GM18517 (cell line): ENCODE results near the gene ABCA7.
"Not testable (repeated sequence)": the region's sequence is repeated elsewhere in the genome, so short reads cannot be mapped to it uniquely, and the experiment has no call there.

Experiments
- ATAC-seq: cut with Tn5 transposase; IDR thresholded peaks from one replicate; pipeline ENCODE4 v1.9.1; 2021; ENCODE audit warnings: mild to moderate bottlenecking, moderate library complexity; ENCODE audit not compliant: unreplicated experiment

ABCA7 gene

GRCh38 chr19:1017115-1017905 lies 22.6 kb upstream of the ABCA7 start:
- no peak for ATAC-seq

GRCh38 chr19:1017906-1018305 lies 22.0 kb upstream of the ABCA7 start:
- no peak for ATAC-seq

DNA sequence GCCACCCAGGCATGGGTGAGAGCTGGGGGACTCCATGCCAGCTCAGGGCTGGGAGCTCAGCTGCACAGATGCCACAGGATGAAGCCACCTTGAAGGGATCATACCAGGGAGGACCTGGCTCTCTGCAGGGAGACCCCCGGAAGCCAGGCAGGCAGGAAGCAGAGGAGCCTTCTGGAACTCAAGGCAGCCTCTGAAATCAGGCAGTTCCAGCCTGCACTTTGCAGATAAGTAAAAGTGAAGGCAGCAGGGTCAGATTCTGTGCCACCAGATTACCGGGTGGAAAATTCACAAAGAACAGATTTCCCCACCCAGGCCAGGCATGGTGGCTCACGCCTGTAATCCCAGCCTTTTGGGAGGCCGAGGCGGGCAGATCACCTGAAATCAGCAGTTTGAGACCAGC lies 21.5 kb upstream of the ABCA7 start:
- ATAC-seq: no peak

- no peak for ATAC-seq
Measured at GRCh38 chr19:1018932-1019615, 20.8 kb upstream of the ABCA7 start.

GRCh38 chr19:1019616-1019961 lies 20.3 kb upstream of the ABCA7 start:
- ATAC-seq: no peak

GRCh38 chr19:1019980-1020867 lies 19.7 kb upstream of the ABCA7 start:
- ATAC-seq: no peak

GRCh38 chr19:1020868-1021425 lies 19.0 kb upstream of the ABCA7 start, which contains the start of gene TMEM259:
Gene TMEM259, minus strand, starts transcription at chr19:1021123. Its CDS starts 127 bp downstream, at chr19:1020996.
- ATAC-seq: peak; percentile 75

DNA sequence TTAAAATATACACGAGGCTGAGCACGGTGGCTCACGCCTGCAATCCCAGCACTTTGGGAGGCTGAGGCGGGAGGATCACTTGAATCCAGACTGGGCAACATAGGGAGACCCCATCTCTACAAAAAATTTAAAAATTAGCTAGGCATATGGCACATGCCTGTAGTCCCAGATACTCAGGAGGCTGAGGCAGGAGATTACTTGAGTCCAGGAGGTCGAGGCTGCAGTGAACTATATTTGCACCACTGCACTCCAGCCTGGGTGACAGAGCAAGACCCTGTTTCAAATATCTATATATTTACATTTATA lies 16.1 kb upstream of the ABCA7 start:
- ATAC-seq: not testable (repeated sequence)

- ATAC-seq: not testable (repeated sequence)
Measured at GRCh38 chr19:1025080-1025479, 14.8 kb upstream of the ABCA7 start.

DNA sequence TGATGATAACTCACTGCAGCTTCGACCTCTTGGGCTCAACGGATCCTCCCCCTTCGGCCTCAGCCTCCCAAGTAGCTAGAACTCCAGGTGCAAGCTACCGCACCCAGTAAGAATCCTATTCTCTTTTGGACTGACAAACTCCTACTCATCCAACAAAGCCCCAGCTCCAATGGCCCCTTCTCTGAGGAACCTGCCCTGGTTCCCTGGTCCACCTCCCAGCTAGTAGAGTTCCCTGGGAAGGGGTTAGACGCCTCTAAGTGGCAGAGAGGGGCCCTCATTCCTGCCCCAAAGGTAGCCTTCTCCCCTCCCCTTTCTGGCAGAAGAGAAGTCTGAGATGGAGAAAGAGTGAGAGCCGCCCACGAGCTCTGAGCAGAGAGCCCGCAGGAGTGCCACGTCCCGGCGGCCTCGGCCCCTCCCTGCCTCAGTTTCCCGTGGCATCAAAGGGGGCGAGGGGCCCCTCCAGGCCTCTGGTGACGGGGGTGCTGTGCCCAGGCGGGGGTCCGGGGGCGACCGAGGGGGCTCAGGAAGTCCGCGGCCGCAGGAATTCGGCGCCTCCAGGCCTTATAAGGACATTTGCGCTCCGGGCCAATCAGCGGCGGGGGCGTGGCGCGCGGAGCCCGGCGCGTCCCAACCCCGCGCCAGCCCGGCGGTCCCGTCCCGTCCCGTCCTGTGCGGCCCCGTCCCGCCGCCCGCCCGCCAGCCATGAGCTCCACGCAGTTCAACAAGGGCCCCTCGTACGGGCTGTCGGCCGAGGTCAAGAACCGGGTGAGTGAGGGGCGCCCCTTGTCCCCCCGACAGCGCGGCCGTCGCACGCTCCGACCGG lies 13.7 kb upstream of the ABCA7 start, which contains the start of gene CNN2:
Gene CNN2, plus strand, starts transcription at position 649 of the 823 bp plus-strand sequence. Its CDS starts 54 bp downstream, at position 703.
- no peak for ATAC-seq

DNA sequence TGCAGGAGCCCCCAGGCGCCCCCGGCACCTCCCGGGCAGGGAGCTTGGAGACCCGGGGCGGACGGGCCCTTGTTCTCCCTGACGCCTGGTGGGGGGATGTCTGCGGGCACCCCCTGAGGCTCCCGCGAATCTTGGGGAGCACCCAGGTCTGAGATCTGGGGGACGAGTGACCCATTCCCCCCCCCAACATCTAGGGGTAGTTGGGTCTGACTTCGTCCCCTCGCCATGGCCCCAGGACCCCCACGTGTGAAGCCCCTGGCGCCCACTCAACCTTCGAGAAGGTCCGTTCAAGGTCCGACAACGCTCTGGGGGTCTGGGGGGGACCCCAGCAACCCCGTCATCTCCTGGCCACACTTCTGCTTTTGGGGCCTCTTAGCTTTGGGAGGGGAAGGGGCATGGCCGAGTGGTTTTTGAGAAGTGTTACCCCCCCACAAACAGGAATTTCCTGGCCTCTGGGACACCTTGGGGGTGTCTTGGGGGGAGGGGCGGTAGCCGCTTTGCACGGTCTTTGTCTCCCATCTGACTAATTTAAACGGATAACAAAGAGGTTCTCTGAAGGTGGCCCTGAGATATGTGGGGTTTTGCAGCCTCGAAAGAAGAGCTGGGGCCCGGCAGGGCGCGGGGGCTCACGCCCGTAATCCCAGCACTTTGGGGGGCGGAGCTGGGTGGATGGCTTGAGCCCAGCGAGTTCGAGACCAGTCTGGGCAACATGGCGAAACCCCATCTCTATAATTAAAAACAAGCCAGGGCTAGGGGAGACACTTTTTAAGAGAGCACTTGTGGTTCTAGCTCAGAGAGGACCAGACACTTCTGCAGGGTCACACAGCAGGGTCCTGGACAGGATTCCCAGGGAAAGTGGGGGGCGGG lies 12.9 kb upstream of the ABCA7 start:
- no peak for ATAC-seq

- ATAC-seq: no peak
Measured at GRCh38 chr19:1027650-1028061, 12.3 kb upstream of the ABCA7 start.

DNA sequence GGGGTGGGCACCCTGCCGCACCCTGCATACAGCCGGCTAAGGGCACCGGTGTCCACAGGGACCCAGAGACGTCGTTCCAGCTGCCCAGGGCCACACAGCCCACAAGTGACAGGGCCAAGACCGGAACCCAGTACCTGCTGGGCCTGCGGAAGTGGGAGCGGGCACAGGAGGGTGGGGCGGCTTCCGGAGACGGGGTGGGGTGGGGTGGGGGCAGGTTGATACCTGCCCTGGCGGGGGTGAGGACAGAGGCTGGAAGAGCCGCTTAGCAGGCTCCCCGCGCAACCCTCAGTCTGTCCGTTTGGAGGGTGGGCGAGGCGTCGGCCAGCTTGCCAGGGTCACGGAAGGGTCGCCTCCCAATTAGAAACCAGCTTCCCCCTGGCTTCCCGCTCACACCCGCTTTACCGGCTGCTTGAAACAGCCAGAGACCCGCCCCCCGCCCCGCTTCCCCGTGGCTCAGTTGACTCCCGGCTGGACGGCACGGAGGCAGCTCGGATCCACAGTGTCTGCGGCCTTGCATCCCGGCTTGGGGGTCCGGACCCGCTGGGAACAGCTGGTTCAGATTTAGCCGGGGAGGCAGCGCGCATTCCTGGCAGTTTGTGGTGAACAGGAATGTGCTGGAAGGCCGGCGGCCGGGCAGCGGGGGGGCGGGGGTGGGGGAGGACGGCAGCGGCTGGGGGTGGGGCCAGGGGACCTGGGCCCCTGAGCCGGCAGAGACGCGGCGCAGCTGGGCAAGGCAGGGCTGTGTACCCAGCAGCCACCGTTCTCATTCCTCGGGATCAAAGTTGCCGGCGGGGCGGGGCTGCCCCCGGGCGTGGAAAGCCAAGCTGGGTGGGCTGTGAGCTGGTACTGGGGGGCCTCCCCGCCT lies 11.6 kb upstream of the ABCA7 start:
- ATAC-seq: no peak

DNA sequence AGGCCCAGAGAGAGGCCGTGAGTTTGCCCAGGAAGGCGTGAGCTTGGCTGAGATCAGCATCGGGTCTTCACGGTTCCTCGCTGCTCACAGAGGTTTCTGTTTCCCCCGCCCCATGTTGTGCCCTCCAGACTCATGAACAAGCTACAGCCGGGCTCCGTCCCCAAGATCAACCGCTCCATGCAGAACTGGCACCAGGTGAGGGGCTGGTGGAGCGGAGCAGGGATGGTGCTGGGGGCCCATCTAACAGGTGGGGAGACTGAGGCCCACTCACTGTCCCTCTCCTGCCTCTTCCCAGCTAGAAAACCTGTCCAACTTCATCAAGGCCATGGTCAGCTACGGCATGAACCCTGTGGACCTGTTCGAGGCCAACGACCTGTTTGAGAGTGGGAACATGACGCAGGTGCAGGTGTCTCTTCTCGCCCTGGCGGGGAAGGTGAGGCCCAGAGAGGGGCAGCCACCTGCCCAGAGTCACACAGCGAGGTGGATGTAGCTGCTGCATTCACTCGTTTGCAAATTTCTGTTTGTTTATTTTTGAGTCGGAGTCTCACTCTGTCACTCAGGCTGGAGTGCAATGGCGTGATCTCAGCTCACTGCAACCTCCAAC lies 7.5 kb upstream of the ABCA7 start:
- ATAC-seq: no peak

- ATAC-seq: no peak
Measured at GRCh38 chr19:1035998-1036621, 3.8 kb upstream of the ABCA7 start.

- no peak for ATAC-seq
Measured at GRCh38 chr19:1037621-1038064, 2.3 kb upstream of the ABCA7 start.

- ATAC-seq: no peak
Measured at GRCh38 chr19:1038978-1039645, 795 bp upstream of the ABCA7 start.
